ENCODE data around the gene PDPK1.
A peak's percentile ranks its signal among the peaks of the same experiment; 100 is the strongest.
"Not testable (repeated sequence)": the region's sequence is repeated elsewhere in the genome, so short reads cannot be mapped to it uniquely, and the experiment has no call there.

PDPK1 gene

GRCh38 chr16:2595393-2596205, 57.8 kb downstream of the PDPK1 start:
- DNase-seq: no peak

GRCh38 chr16:2596747-2597559, 59.1 kb downstream of the PDPK1 start:
- DNase-seq: no peak

- DNase-seq: no peak
Observed at GRCh38 chr16:2597560-2597902, 59.7 kb downstream of the PDPK1 start.

GRCh38 chr16:2598133-2598641, 60.4 kb downstream of the PDPK1 start:
- no peak for DNase-seq

DNA sequence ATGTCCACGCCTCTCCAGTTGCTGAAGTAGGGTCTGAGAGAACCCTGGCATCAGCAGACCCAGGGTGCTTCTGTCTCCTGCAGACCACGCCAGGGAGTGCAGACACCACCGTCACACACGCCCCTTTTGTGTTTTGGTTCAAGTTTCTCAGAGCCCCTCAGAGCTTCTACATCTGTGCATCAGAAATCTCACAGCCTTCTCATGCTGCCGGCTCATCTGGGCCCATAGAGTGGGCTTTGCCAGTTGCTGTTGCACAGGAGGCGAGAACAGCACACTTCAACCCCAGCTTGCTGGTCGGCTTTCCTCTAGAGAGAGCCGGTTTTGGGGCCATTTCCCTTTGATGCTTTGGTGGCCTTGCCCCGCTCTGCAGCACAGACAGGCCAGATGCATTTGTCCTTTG, 60.9 kb downstream of the PDPK1 start:
- no peak for DNase-seq

DNA sequence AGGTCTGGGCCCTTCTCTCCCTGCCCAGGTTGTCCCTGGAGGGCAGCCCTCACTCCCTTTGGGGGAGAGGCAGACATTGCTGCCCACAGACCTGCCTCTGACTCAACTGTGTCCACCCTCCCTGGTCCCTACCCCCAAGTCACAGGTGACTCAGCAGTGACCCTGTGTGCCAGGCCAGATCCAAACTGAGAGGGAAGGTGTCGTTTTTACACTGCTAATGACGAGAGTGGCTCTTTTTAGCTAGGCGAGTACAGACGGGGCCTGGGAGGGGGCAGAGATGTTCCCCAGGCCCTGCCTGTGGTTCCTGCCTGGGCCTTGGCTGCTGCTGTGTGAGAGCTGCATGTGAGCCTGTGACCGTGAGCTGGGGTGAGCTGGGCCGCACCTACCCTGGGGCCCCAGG, 61.3 kb downstream of the PDPK1 start:
- DNase-seq: not testable (repeated sequence)

DNA sequence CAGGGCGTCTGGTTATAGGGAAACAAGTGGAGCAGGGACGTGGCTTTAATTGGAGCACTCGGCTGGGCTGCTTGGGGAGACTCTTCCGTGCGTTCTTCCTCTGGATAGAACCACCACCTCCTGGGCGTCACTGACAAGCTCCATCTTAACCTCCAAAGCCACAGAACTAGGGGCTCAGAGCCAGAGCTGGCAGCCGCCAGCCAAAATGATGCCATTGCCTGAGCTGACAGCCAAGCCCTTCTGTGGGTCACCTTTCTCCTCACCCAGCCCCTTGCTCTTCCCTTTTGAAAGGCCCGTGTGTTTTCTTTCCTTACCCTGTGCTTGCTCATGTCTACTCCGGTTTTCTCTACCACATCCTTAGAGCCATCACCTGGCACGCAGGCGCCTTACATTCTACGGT, 62.0 kb downstream of the PDPK1 start:
- DNase-seq: not testable (repeated sequence)

GRCh38 chr16:2601301-2602025, 63.6 kb downstream of the PDPK1 start:
- not testable (repeated sequence) for DNase-seq

DNA sequence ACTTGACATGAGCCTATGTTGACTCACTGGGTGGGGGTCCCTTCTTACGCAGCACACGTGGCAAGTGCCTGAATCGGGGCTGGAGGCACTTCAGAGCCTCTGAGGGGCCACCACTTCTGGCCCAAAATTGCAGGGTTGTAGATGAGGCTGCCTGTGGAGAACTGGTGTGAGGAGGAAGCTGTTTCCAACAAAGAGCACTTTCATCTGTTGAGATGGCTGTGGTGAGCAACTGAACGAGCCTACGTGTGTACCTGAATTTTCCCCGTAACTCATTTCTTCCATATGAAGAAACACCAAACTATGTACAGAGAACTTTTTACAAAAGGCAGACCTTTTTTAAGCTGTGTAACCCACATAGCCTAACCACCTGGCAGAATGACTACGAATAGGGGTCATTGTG, 64.4 kb downstream of the PDPK1 start:
- DNase-seq: not testable (repeated sequence)

DNA sequence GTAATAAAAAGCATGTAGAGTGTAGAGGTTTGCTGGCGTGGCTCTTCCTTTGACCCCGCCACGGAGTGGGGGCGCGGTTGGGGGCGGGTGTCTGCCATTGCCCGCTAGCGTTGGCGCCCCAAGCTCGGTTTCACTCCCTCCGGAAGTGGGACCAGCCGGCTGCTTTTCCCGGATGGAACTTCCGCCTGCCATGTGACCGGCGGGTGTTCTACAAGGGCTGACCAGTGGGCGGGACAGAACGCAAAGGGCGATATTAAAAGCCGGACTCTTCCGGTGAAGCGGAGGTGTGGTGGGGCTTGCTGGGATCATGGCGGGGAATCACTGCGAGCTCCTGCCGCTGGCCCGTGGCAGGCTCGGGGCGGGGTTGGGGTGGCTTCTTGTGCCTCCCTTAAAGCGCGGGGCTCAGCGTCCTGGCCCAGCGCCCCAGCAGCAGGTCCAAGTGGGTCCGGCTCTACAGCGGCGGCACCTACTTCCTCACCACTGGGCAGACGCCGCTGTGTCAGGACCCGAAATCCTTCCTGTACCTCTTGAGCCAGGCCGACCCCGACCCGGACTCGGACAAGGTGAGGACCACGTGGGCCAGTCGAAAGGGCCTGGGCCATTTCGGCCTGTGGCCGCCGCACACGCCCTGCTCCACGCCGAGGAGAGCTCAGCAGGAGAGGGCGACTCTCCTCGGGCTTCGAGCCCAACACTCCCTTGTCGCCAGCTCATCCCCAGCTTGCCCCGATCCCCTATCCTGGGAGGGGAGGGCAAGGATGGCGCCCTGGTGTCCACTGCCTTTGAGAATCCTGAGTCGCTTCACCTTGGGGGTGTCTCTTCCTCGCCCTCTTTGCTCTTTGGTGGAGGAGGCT, 65.6 kb downstream of the PDPK1 start:
- peak; percentile 90 for DNase-seq

DNA sequence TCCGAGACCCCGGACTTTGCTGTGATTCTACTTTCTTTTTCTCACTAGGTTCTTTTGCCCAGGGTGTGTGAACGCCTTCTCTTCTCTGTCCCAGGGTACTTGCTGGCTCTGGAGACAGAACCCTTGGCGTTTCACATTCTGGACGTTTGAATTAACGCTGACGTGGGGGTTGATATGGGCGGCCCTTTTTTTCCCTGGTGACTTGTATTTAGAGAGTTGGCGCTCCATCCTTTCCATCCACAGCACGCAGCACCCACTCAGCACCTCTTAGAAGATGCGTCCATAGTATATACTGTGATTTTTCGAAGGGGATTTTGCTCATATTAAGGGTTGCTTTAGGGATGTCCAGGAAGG, 66.2 kb downstream of the PDPK1 start:
- not testable (repeated sequence) for DNase-seq

DNA sequence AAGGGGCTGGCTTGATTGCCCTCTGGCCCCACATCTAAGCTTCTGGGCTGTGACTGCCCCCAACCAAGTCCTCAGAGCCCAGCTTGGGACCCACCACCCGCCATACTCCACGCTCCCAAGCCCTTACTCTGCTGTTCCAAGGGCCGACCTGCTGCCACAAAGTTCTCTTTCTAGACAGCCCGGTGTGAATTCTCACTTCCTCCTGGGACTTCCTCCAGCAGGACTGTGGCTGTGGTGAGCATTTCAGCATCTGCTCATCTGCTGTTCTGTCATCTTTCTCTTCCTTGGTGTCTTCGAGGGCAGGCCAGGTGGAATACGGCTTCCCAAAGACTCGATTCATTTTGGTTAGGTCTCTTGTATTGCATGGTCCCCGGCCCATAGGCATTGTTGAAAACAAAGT, 69.0 kb downstream of the PDPK1 start:
- not testable (repeated sequence) for DNase-seq

GRCh38 chr16:2609345-2609744, 71.5 kb downstream of the PDPK1 start:
- not testable (repeated sequence) for DNase-seq

- no peak for DNase-seq
Observed at GRCh38 chr16:2609827-2610470, 72.1 kb downstream of the PDPK1 start.

- no peak for DNase-seq
Observed at GRCh38 chr16:2610781-2611498, 73.1 kb downstream of the PDPK1 start.

- no peak for DNase-seq
Observed at GRCh38 chr16:2611499-2611862, 73.7 kb downstream of the PDPK1 start.

GRCh38 chr16:2611877-2612276, 74.1 kb downstream of the PDPK1 start:
- not testable (repeated sequence) for DNase-seq

GRCh38 chr16:2613251-2613650, 75.4 kb downstream of the PDPK1 start:
- DNase-seq: not testable (repeated sequence)

- DNase-seq: no peak
Observed at GRCh38 chr16:2614761-2615191, 77.0 kb downstream of the PDPK1 start.

GRCh38 chr16:2618964-2619363, 81.1 kb downstream of the PDPK1 start:
- not testable (repeated sequence) for DNase-seq

DNA sequence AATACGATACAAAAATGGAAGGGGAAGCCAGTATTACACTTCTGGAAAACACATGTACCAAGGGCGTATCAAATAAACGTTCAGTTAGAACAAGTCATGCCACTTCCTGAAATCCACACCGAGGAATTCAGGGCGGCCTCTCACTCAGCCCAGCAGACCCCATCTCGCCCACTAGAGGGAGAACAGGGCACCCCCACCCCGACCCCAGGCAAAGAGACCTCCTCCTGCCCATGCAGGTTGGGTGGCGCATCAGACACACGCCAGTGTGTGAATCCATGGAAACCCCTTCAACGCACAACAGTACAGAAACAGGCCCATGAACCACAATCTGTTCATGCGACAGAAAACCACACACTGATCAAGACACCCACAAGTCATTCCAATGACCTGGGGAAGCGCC, 81.8 kb downstream of the PDPK1 start:
- not testable (repeated sequence) for DNase-seq
